C4-2B (cell line): ENCODE data around the gene NSD1.

Source experiments
- ZFX ChIP-seq: fragments of 450-650 bp; IDR thresholded peaks from 2 replicates; pipeline ENCODE4 v1.6.1; 2017
- TF ChIP-seq, protein P1 (sequence below): fragments of 450-650 bp; conservative IDR thresholded peaks from 2 replicates; pipeline ENCODE4 v1.5.1; 2017; ENCODE audit warnings: mild to moderate bottlenecking

DNA sequence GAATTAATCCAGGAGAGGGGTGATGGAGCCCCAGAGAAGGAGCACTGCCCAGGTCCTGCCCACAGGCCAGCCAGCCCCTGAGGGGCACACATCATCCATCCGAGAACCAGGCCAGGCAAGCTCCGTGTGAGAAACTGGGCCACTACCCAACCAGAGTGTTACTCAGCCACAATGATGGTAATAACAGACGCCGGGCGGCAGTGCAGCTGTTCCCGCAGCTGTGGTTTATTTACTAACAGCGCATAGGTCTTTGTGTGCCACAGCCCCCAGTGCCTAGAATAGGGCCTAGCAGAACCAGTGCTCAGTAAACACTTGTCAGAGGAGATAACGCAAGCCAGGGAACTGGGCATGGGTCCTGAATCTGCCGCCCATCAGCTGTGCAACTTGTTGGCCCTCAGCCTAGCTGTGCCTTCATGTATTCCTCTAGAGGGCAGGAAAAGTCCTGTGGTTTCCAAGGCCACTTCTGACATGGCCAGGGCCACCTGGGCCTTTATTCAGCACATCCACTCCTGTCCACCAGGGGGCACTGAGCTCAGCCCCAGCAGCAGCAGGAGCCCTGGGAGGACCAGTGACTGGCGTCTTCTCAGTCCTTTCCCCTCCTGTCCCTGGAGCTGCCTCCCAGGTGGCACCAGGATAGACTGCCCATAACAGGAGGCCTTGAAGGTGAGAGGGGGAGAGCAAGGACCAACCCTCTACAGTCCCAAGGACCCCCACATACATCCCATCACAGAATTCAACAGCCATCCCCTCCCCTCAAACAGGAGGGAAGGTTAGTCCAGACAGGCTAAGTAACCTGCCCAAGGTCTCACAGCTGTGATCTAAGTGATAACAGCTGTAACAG is 176.0 kb downstream of the NSD1 start:
- TF ChIP-seq, protein P1, sequence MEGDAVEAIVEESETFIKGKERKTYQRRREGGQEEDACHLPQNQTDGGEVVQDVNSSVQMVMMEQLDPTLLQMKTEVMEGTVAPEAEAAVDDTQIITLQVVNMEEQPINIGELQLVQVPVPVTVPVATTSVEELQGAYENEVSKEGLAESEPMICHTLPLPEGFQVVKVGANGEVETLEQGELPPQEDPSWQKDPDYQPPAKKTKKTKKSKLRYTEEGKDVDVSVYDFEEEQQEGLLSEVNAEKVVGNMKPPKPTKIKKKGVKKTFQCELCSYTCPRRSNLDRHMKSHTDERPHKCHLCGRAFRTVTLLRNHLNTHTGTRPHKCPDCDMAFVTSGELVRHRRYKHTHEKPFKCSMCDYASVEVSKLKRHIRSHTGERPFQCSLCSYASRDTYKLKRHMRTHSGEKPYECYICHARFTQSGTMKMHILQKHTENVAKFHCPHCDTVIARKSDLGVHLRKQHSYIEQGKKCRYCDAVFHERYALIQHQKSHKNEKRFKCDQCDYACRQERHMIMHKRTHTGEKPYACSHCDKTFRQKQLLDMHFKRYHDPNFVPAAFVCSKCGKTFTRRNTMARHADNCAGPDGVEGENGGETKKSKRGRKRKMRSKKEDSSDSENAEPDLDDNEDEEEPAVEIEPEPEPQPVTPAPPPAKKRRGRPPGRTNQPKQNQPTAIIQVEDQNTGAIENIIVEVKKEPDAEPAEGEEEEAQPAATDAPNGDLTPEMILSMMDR, result peak; percentile 100
- no peak; the same call in 1 of the 2 replicates for TF ChIP-seq ZFX
